Spinal cord (tissue), 10 donors: ENCODE results near the gene SPDYE5. TPM values are rescaled to one million over a fixed set of nuclear protein-coding genes. Genes with fewer than 3 reads are reported as not detected.

ENCODE experiments used
- DNase-seq, 6 donors: peaks; one replicate each; pipeline versions ENCODE4 v3.0.0 to v3.0.0-alpha.2; 2013 to 2015; ENCODE audit warnings: low spot score in 6 of 6, low read depth in 4 of 6
- H3K27ac ChIP-seq: one replicate; pipeline ENCODE4 v1.5.1; 2013; ENCODE audit warnings: low read depth, low read length, control low read depth
- H3K27me3 ChIP-seq: one replicate; pipeline ENCODE4 v1.6.1; 2013; ENCODE audit warnings: low read length; ENCODE audit not compliant: control insufficient read depth, insufficient read depth
- H3K36me3 ChIP-seq: one replicate; pipeline ENCODE4 v1.6.1; 2013; ENCODE audit warnings: low read length; ENCODE audit not compliant: control insufficient read depth, insufficient read depth
- H3K4me1 ChIP-seq: one replicate; pipeline ENCODE4 v1.6.1; 2013; ENCODE audit warnings: low read length; ENCODE audit not compliant: control insufficient read depth, insufficient read depth
- H3K4me3 ChIP-seq: one replicate; pipeline ENCODE4 v1.5.1; 2013; ENCODE audit warnings: low read depth, low read length, control low read depth
- H3K9me3 ChIP-seq: one replicate; pipeline ENCODE4 v1.6.1; 2013; ENCODE audit warnings: low read length; ENCODE audit not compliant: control insufficient read depth, insufficient read depth
- WGBS: methylation state at CpG from one replicate; pipeline ENCODE4 v1.1.5; 2013; ENCODE audit warnings: missing lambda C conversion rate; ENCODE audit not compliant: insufficient coverage; 5-methylcytosine and 5-hydroxymethylcytosine counted together
- polyA plus RNA-seq, 2 donors: library from polyadenylated mRNA; unstranded; fragments of 120-200 nt; gene quantifications; one replicate each; pipeline ENCODE4 v1.2.1, GENCODE V29; 2013; ENCODE audit not compliant: insufficient read length in 2 of 2
- small RNA-seq: library from RNA; depleted of rRNA; stranded (forward); fragments of <200 nt; gene quantifications from one replicate; pipeline ENCODE3, GENCODE V24; 2014; ENCODE audit warnings: low replicate concordance
- total RNA-seq, 2 donors: library from RNA; depleted of rRNA in 1 of 2; stranded (reverse); fragments of 120-200 nt in 1 of 2; fragments of >200 nt in 1 of 2; gene quantifications; one replicate each; pipeline versions ENCODE4 v1.2.3 to v1.2.4, GENCODE V29; 2013 to 2014
- donor health status: healthy.

Gene SPDYE5
- total and polyA plus RNA-seq, 4 donors, result 0.10 to 10.2 (median 1.1) TPM

GRCh38 chr7:75534727-75535307 is 42.7 kb downstream of the SPDYE5 start:
- Histone ChIP-seq H3K36me3 (peaks cover 49% of the 10 kb centered on the region), H3K4me3 (no peak overlapping the region), H3K9me3 (no peaks in the 10 kb centered on the region), H3K27ac (no peak overlapping the region), H3K4me1 (no peaks in the 10 kb centered on the region), H3K27me3 (no peaks in the 10 kb centered on the region)
- 88% methylated on average over 7 of the region's 8 CpGs for WGBS
- DNase-seq, result no peak

- H3K4me3 ChIP-seq, result no peak overlapping the region
- peaks cover 62% of the 10 kb centered on the region for H3K36me3 ChIP-seq
- no peak overlapping the region for H3K27ac ChIP-seq
- DNase-seq, result no peak
- H3K4me1 ChIP-seq, result no peaks in the 10 kb centered on the region
- H3K27me3 ChIP-seq, result no peaks in the 10 kb centered on the region
- 95% methylated on average over 4 of the region's 4 CpGs for WGBS
- no peaks in the 10 kb centered on the region for H3K9me3 ChIP-seq
These were observed 44.4 kb downstream of the SPDYE5 start for GRCh38 chr7:75536491-75536890.

GRCh38 chr7:75536940-75537538 is 44.9 kb downstream of the SPDYE5 start:
- Histone ChIP-seq H3K9me3 (no peaks in the 10 kb centered on the region), H3K4me3 (no peak overlapping the region), H3K27ac (no peak overlapping the region), H3K36me3 (peaks cover 66% of the 10 kb centered on the region), H3K27me3 (no peaks in the 10 kb centered on the region), H3K4me1 (no peaks in the 10 kb centered on the region)
- no peak for DNase-seq
- WGBS, result 68% methylated on average over 18 of the region's 18 CpGs

GRCh38 chr7:75537731-75538130 is 45.6 kb downstream of the SPDYE5 start:
- Histone ChIP-seq H3K4me3 (no peak overlapping the region), H3K36me3 (peaks cover 70% of the 10 kb centered on the region), H3K9me3 (no peaks in the 10 kb centered on the region), H3K27ac (no peak overlapping the region), H3K27me3 (no peaks in the 10 kb centered on the region), H3K4me1 (no peaks in the 10 kb centered on the region)
- no peak for DNase-seq
- WGBS, result 96% methylated on average over 3 of the region's 5 CpGs

- no peak for DNase-seq
- Histone ChIP-seq H3K36me3 (peaks cover 81% of the 10 kb centered on the region), H3K27me3 (no peaks in the 10 kb centered on the region), H3K27ac (no peak overlapping the region), H3K9me3 (no peaks in the 10 kb centered on the region), H3K4me1 (no peaks in the 10 kb centered on the region), H3K4me3 (no peak overlapping the region)
- 92% methylated on average over 9 of the region's 15 CpGs for WGBS
These were observed 54.3 kb downstream of the SPDYE5 start for GRCh38 chr7:75546237-75547015.

Small RNA genes lying within 50 kb of the gene (small RNA-seq; reads per million reads assigned to genes)
- gene AC211429.1, result not detected
- gene RF00019, result not detected

Other genes starting within 250 kb of the SPDYE5 start
- 1 to 10 TPM; 1.4 to 3.2 TPM for gene TRIM73, start 96.7 kb upstream of the SPDYE5 start, total RNA-seq
- gene TRIM73, start 96.7 kb upstream of the SPDYE5 start, polyA plus RNA-seq, result 1 to 10 TPM; 5.1 to 9.9 TPM
- gene POM121C, start 6.0 kb upstream of the SPDYE5 start, total RNA-seq, result 10 to 100 TPM; 17.4 to 19.9 TPM
- 10 to 100 TPM; 49.4 to 69.3 TPM for gene POM121C, start 6.0 kb upstream of the SPDYE5 start, polyA plus RNA-seq
- gene HIP1, start 246.6 kb downstream of the SPDYE5 start, total RNA-seq, result 10 to 100 TPM; 26.0 to 29.9 TPM
- 10 to 100 TPM; 40.8 to 44.0 TPM for gene HIP1, start 246.6 kb downstream of the SPDYE5 start, polyA plus RNA-seq